ENCODE data around the gene ARHGAP4.

DNA sequence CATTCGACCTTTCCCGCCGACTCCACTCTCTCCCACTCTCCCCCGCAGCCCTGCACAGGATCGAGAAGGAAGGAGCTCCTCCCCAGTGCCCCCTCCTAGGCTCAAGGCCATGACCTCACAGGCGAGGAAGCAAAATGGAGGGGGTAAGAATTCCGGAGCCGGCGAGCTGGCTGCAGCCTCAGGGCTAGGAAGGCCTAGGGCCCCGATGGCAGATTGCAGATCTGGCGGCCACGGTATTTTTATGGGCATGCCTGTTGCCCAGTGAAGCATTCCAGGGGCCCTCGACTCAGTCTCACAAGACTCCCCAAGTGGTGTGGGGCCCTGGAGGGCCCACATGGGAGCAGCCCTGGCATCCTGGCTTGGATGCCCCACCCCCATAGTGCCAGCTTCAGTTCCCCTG is 39.1 kb downstream of the ARHGAP4 start:
- TF ChIP-seq, protein P1, sequence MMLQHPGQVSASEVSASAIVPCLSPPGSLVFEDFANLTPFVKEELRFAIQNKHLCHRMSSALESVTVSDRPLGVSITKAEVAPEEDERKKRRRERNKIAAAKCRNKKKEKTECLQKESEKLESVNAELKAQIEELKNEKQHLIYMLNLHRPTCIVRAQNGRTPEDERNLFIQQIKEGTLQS (IDR thresholded peaks at IDR 0.05), result no peak
- TF ChIP-seq POLR2A (IDR thresholded peaks at IDR 0.05; ENCODE audit: borderline replicate concordance, extremely low read depth, insufficient read depth, insufficient read length) (no peak), CTCF (IDR thresholded peaks at IDR 0.05 in 2 of 3, conservative IDR thresholded peaks at IDR 0.05 in 1 of 3; ENCODE audit: borderline replicate concordance in 1 of 3, insufficient read depth in 1 of 3, low read depth in 2 of 3, low read length in 2 of 3) (no peak), EZH2 (IDR thresholded peaks at IDR 0.05) (no peak), RAD21 (IDR thresholded peaks at IDR 0.05; ENCODE audit: low read depth) (no peak), SP1 (IDR thresholded peaks at IDR 0.05; ENCODE audit: low read depth) (no peak), FOSL1 (IDR thresholded peaks at IDR 0.05; ENCODE audit: low read depth) (no peak)
